SK-N-SH treated with all-trans-retinoic acid at 6 μM for 48 hours (cell line): ENCODE results near the gene OR9Q1.

Experiments
- ATAC-seq: fragments of 200-7000 bp; cut with Tn5 transposase; 3 replicates; pipeline ENCODE4 v1.9.1; 2020; ENCODE audit warnings: mild to moderate bottlenecking, moderate library complexity
- ARNTL ChIP-seq: fragments of 450-650 bp; formaldehyde crosslinking; IDR thresholded peaks from 2 replicates; pipeline ENCODE4 v1.5.0; 2020; ENCODE audit warnings: low read depth, mild to moderate bottlenecking, moderate library complexity, borderline replicate concordance
- BACH2 ChIP-seq: fragments of 250-450 bp; sonication (Bioruptor Pico); IDR thresholded peaks from 2 replicates; pipeline ENCODE4 v1.9.0; 2021; ENCODE audit warnings: mild to moderate bottlenecking, borderline replicate concordance
- CSDC2 ChIP-seq: fragments of 250-450 bp; sonication (Bioruptor Pico); IDR thresholded peaks from 2 replicates; pipeline ENCODE4 v1.5.0; 2020; ENCODE audit warnings: mild to moderate bottlenecking, moderate library complexity
- ESRRG ChIP-seq: fragments of 250-450 bp; sonication (Bioruptor Pico); IDR thresholded peaks from 2 replicates; pipeline ENCODE4 v1.6.1; 2021; ENCODE audit warnings: mild to moderate bottlenecking
- GLIS3 ChIP-seq: fragments of 250-450 bp; sonication (Bioruptor Pico); IDR thresholded peaks from 2 replicates; pipeline ENCODE4 v1.5.0; 2020; ENCODE audit warnings: mild to moderate bottlenecking, moderate library complexity
- ISL1 ChIP-seq: fragments of 250-450 bp; sonication (Bioruptor Pico); IDR thresholded peaks from 2 replicates; pipeline ENCODE4 v2.1.2; 2022; ENCODE audit warnings: mild to moderate bottlenecking, moderate library complexity
- OSR1 ChIP-seq: fragments of 250-450 bp; sonication (Bioruptor Pico); IDR thresholded peaks from 2 replicates; pipeline ENCODE4 v1.8.0; 2022; ENCODE audit warnings: moderate library complexity, mild to moderate bottlenecking, inconsistent platforms
- POU6F1 ChIP-seq: fragments of 250-450 bp; sonication (Bioruptor Pico); IDR thresholded peaks from 2 replicates; pipeline ENCODE4 v1.8.0; 2021; ENCODE audit warnings: low read depth, mild to moderate bottlenecking, moderate library complexity, borderline replicate concordance
- PPARA ChIP-seq: fragments of 250-450 bp; sonication (Bioruptor Pico); IDR thresholded peaks from 2 replicates; pipeline ENCODE4 v1.5.0; 2020; ENCODE audit warnings: mild to moderate bottlenecking, borderline replicate concordance
- RARB ChIP-seq: fragments of 250-450 bp; sonication (Bioruptor Pico); IDR thresholded peaks from 2 replicates; pipeline ENCODE4 v1.8.0; 2021; ENCODE audit warnings: mild to moderate bottlenecking, moderate library complexity
- TCF4 ChIP-seq: fragments of 250-450 bp; sonication (Bioruptor Pico); IDR thresholded peaks from 2 replicates; pipeline ENCODE4 v1.8.0; 2021; ENCODE audit warnings: mild to moderate bottlenecking, moderate library complexity, borderline replicate concordance
- TSHZ2 ChIP-seq: fragments of 250-450 bp; sonication (Bioruptor Pico); IDR thresholded peaks from 2 replicates; pipeline ENCODE4 v1.5.0; 2020; ENCODE audit warnings: mild to moderate bottlenecking, moderate library complexity
- ZFP3 ChIP-seq: fragments of 250-450 bp; sonication (Bioruptor Pico); IDR thresholded peaks from 2 replicates; pipeline ENCODE4 v1.5.0; 2020; ENCODE audit warnings: mild to moderate bottlenecking, moderate library complexity
- ZFP30 ChIP-seq: fragments of 450-650 bp; formaldehyde crosslinking; IDR thresholded peaks from 2 replicates; pipeline ENCODE4 v1.5.0; 2022; ENCODE audit warnings: mild to moderate bottlenecking, moderate library complexity
- ZNF565 ChIP-seq: fragments of 450-650 bp; formaldehyde crosslinking; conservative IDR thresholded peaks from 2 replicates; pipeline ENCODE4 v1.5.0; 2020; ENCODE audit warnings: low read depth, mild to moderate bottlenecking, moderate library complexity
- ZNF8 ChIP-seq: fragments of 450-650 bp; formaldehyde crosslinking; IDR thresholded peaks from 2 replicates; pipeline ENCODE4 v1.5.0; 2020; ENCODE audit warnings: mild to moderate bottlenecking, moderate library complexity
- TF ChIP-seq, protein P1 (sequence below): fragments of 250-450 bp; sonication (Bioruptor Pico); IDR thresholded peaks from 2 replicates; pipeline ENCODE4 v1.5.1; 2021; ENCODE audit warnings: mild to moderate bottlenecking, moderate library complexity

The OR9Q1 gene

GRCh38 chr11:58023435-58023931 lies at the start of gene OR9Q1:
Gene OR9Q1, plus strand, starts transcription at chr11:58023881. Its CDS starts 155,564 bp downstream, at chr11:58179445.
- TF ChIP-seq CSDC2 = no peak
- TF ChIP-seq TSHZ2 = no peak
- no peak for TF ChIP-seq RARB (CRISPR knock-in tag)
- no peak for ATAC-seq

DNA sequence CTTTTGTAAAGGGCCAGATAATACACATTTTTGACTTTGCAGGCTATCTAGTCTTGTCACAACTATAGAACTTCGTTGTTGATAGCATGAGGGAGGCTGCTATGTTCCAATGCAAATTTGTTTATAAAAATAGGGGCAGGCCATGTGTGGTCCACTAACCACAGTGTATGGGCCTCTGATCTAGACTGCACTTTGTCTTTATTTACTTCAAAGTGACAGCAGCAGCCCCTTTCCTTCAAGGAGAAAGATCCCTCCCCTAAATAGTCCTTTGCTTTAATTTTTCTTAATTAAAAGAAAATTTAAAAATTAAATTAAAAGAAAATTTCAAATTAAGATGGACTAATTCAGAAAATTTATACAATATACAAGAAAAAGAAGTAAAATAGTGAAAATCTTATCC lies 49.5 kb upstream of the OR9Q1 start:
- TF ChIP-seq ZFP30 (CRISPR knock-in tag) (no peak), OSR1 (CRISPR knock-in tag) (no peak), ZNF565 (no peak), ISL1 (no peak)
- no peak for ATAC-seq

GRCh38 chr11:57974848-57975601 lies 48.7 kb upstream of the OR9Q1 start:
- no peak for ATAC-seq

GRCh38 chr11:57977709-57978108 lies 46.0 kb upstream of the OR9Q1 start:
- no peak for ATAC-seq
- no peak for TF ChIP-seq BACH2 (CRISPR knock-in tag)
- TF ChIP-seq RARB (CRISPR knock-in tag) = no peak

More at GRCh38 chr11:57974848-57975601, 48.7 kb upstream of the OR9Q1 start:
- no peak for TF ChIP-seq POU6F1 (CRISPR knock-in tag)
- no peak for TF ChIP-seq ZNF8
- no peak for TF ChIP-seq GLIS3 (CRISPR knock-in tag)
- no peak for TF ChIP-seq ZNF565
- no peak for TF ChIP-seq OSR1 (CRISPR knock-in tag)
- TF ChIP-seq, protein P1, sequence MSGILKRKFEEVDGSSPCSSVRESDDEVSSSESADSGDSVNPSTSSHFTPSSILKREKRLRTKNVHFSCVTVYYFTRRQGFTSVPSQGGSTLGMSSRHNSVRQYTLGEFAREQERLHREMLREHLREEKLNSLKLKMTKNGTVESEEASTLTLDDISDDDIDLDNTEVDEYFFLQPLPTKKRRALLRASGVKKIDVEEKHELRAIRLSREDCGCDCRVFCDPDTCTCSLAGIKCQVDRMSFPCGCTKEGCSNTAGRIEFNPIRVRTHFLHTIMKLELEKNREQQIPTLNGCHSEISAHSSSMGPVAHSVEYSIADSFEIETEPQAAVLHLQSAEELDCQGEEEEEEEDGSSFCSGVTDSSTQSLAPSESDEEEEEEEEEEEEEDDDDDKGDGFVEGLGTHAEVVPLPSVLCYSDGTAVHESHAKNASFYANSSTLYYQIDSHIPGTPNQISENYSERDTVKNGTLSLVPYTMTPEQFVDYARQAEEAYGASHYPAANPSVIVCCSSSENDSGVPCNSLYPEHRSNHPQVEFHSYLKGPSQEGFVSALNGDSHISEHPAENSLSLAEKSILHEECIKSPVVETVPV (CRISPR knock-in tag) = no peak
- no peak for TF ChIP-seq ZFP3 (CRISPR knock-in tag)
- TF ChIP-seq BACH2 (CRISPR knock-in tag) = no peak
- no peak for TF ChIP-seq TCF4 (CRISPR knock-in tag)
- no peak for TF ChIP-seq ESRRG (CRISPR knock-in tag)
- no peak for TF ChIP-seq RARB (CRISPR knock-in tag)
- no peak for TF ChIP-seq ISL1
- no peak for TF ChIP-seq PPARA (CRISPR knock-in tag)
- no peak for TF ChIP-seq ARNTL (CRISPR knock-in tag)
- TF ChIP-seq, all 23 proteins: peak for 0

- TF ChIP-seq TSHZ2 = no peak
- TF ChIP-seq BACH2 (CRISPR knock-in tag) = no peak
- no peak for TF ChIP-seq RARB (CRISPR knock-in tag)
- no peak for TF ChIP-seq PPARA (CRISPR knock-in tag)
- TF ChIP-seq ESRRG (CRISPR knock-in tag) = no peak
- TF ChIP-seq GLIS3 (CRISPR knock-in tag) = no peak
- TF ChIP-seq ARNTL (CRISPR knock-in tag) = no peak
- TF ChIP-seq ISL1 = no peak
- no peak for TF ChIP-seq CSDC2
- no peak for ATAC-seq
Observed at GRCh38 chr11:57978686-57979531, 44.8 kb upstream of the OR9Q1 start.
